HG02870 (cell line): ENCODE data around the gene MDM4.
"Not testable (repeated sequence)": the region's sequence is repeated elsewhere in the genome, so short reads cannot be mapped to it uniquely, and the experiment has no call there.

Experiments
- ATAC-seq: cut with Tn5 transposase; IDR thresholded peaks from one replicate; pipeline ENCODE4 v1.9.1; 2021; ENCODE audit warnings: mild to moderate bottlenecking, moderate library complexity; ENCODE audit not compliant: unreplicated experiment

Gene MDM4

GRCh38 chr1:204516180-204516879 is at the start of gene MDM4:
MDM4 (plus strand) TSS chr1:204516406; CDS start chr1:204525519, 9,113 bp downstream.
- peak; percentile 68 for ATAC-seq

GRCh38 chr1:204466416-204467405 is 49.5 kb upstream of the MDM4 start:
- no peak for ATAC-seq

GRCh38 chr1:204468206-204468605 is 48.0 kb upstream of the MDM4 start:
- no peak for ATAC-seq

GRCh38 chr1:204468766-204469302 is 47.4 kb upstream of the MDM4 start:
- ATAC-seq = no peak

DNA sequence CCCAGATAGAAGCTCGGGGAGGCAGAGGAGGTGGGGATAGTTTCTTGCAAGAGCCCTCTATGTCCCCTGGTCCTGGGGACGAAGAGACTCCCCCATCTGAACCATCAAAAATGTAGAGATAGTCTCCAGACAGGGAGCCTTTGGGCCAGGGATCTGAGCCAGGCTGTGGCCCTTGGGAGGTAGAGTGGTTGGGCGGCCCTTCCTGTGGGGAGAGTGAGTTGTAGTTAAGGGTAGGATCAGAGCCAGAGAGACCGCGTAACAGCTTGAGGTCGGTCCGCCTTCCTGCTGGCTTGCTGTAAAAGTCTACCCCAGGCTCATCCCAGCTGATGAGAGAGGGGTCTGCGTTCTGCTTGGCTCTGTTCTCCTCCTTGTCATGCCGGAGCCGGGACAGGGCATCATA is 46.9 kb upstream of the MDM4 start:
- ATAC-seq = no peak

DNA sequence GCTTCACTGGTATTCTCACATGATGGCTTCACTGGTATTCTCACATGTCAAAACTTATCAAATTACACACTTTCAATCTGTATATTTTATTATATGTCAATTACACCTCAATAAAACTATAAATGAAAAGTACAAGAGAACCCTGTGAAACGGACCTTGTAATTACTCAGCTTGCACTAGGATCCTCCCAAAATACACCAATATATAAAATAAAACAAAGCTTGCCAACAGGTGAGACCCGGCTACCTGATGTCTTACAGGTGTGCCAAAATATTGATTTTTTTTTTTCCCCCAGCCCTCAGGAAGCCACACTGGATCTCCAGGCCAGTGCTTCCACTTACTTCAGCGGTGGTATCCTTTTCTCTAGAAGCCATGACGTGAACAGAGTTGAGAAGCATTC is 44.5 kb upstream of the MDM4 start:
- ATAC-seq = no peak

- no peak for ATAC-seq
Measured at GRCh38 chr1:204472660-204473059, 43.5 kb upstream of the MDM4 start.

DNA sequence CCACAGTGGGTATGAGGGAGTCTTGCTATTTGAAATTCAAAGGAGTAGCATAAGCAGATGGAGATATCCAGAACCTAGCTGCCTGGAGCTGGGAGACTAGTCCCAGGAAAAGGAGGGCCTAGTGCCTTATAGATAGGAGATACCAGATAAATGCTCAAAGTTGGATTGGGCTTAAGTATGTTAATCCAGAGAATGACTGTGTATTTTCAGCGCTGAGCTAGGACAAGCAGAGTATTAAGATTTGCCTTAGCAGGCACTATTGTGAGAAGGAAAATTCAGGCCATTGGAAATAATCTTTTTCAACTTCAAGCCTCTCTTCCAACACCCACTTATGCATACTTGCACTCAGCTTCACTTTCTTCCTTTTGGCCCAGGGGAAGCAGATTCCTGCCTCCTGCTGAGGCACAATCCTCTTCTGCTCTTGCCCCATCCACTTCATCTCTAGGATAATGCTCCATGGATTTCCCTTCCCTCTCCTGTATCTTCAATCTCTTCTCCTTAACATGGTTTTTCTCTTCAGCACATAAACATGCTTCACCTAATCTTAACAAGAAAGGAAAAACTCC is 42.7 kb upstream of the MDM4 start:
- ATAC-seq = no peak

DNA sequence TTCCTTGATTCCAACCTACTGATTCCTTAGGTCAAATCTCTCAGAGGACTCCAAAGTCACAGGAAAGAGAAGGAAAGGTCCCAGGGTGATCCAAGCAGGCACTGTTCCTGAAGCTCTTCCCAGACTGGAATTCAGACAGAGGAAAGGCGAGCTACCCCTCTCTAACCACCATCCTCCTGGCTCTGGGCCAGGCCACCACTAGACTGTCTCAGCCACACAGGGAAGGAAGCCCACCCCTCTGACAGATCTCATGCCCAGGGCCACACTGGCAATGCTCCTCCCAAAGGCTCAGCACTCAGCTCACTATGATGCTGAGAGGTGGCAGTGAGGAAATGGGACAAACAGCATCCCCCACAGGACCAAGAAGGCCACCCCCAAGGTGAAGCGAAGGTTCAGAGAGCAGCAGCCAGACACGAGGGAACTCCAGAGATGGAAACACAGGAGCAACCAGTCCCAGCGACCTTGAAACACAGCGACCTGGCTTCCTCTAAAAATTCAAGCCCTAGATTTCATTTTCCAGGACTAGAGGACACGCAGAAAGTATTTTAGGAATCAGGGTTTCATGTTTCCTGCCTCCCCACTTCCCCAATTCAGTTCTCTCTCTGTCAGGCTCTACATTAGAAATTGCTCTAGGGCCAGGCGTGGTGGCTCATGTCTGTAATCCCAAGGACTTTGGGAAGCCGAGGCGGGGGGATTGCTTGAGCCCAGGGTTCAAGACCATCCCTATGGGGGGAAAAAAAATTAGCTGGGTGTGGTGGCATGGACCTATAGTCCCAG is 40.4 kb upstream of the MDM4 start:
- no peak for ATAC-seq

DNA sequence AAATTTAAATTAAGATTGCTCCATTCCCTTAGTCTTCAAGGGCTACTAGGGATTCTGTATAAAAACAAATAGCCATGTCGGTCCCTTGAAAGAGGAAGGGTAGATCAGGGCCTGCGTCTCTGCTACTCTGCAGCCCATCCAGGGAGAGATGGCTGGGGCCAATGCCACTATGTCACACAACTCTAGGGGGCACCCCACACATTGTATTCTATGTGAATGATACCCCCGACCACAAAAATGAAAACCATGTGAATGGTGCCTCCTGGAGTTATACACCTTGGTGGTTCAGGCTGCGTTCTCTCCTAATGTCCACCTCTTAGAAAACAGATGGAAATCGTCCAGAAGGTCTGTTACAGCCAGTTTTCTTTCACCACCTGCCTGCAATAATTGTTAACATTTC is 39.6 kb upstream of the MDM4 start:
- no peak for ATAC-seq

DNA sequence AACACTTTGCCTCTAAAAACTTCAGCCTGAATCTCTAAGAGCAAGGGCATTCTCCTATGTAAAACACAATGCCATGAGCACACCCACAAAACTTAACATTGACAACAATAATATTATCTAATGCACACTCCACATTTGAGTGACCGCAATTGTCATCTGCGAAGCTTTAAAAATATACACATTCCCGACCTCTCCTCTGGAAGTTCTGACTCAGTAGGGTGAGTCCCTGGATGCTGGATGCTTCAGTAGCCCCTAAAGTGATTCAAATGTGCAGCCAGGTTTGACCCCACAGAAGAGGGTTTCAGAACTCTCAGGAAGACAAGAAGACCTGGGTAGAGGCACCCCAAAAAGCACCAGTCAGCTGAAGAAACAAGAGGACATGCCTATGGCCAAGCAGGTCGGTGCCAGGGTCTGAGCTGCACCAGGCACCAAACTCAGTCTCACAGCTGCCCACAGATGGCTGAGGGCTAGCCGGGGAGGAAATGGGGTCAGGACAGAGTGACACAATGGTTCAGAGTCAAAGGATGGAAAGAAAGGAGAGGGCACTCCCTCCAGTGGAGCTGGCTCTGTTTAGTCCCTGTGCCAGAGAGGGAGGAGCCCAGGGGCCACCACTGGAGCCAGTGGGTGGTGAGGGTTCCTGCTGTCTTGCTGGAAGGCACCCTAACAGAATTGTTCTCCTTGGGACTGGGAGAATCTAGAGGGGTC is 39.0 kb upstream of the MDM4 start:
- no peak for ATAC-seq

DNA sequence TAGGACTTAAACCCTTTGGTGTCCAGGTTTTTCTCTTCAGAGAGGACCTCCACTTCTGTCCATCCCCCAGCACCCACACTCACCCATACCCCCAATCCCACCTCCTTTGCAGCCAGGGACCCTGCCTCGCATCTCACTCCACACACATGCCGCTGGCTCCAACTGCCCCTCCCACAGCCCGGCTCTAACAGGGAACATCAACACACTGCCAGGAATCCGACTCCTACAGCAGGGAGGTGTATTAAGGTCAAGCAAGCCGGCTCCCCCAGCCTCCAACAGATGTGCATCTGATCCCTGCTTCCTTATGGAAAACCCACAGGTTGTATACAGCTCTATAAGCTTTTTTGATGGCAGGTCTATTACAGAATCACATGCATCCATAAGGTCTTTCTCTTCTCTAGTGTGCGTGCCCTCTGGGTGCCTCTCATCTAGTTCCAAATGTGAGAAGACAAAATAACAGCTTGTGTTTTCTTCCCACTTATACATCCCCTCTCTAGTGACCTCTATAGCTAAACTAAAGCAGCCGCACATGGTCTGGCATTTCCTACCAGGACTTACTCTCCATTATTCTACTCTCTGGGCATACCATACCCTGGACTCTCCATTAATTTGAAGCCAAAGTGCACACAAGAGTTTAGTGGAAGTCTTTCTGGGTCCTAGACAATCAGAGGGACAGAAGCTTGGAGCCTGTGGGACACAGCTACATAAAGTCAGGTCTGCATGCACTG is 37.9 kb upstream of the MDM4 start:
- ATAC-seq = no peak

DNA sequence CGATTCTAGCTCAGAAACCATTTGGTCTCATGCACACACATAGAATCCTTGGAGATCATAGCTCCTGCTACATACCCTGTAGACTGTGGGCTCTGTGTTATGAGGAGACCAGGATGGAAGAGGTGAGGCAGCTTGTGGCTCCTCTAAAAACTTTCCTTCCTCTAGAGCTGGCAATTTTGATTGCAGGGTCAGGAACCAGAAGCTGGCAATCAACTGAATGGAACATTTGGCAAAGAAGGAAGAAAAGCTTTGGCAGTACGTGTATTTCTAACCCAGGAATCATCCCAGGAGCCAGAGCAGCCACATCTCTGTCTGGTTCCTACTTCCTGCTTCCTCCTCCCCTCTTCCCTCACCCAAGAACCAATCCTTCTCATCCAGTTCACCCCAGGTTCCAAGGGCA is 37.3 kb upstream of the MDM4 start:
- ATAC-seq = no peak

GRCh38 chr1:204479387-204480136 is 36.6 kb upstream of the MDM4 start:
- no peak for ATAC-seq

GRCh38 chr1:204480515-204480914 is 35.7 kb upstream of the MDM4 start:
- no peak for ATAC-seq

GRCh38 chr1:204483791-204484190 is 32.4 kb upstream of the MDM4 start:
- no peak for ATAC-seq

- not testable (repeated sequence) for ATAC-seq
Measured at GRCh38 chr1:204486513-204487255, 29.5 kb upstream of the MDM4 start.

DNA sequence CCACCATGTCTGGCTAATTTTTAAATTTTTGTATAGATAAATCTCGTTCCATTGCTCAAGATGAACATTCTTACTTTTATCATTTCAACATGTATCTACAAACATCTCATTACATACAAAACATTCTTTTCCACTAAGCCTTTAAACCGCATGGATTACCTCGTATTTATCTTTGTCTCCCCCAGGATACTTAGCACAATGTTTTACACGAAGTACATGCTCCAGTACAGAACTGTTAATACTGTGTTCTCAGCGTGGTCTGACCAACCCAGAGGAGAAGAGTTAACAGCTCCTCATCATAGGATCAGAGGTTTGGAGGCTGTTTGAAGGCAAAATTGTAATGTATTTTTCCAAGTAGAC is 29.0 kb upstream of the MDM4 start:
- no peak for ATAC-seq
